Activated CD4-positive, alpha-beta T cell treated with anti-CD3 and anti-CD28 coated beads, Interleukin-2, amount 10 ng/mL, durations not matched to agents 24 days and 14 days (primary cell): ENCODE measurements around the gene HSPB9. TPM values are rescaled to one million over a fixed set of nuclear protein-coding genes. Genes with fewer than 3 reads are reported as not detected.

ENCODE experiments used
- DNase-seq: peaks from one replicate; pipeline ENCODE4 v3.0.0; 2022
- H3K27ac Mint-ChIP-seq: one replicate; pipeline ENCODE4 v1.8.0; 2022; ENCODE audit warnings: mild to moderate bottlenecking, mixed read lengths
- H3K27me3 Mint-ChIP-seq: one replicate; pipeline ENCODE4 v1.8.0; 2022; ENCODE audit warnings: mixed read lengths
- H3K36me3 Mint-ChIP-seq: one replicate; pipeline ENCODE4 v1.8.0; 2022; ENCODE audit warnings: low read depth, mild to moderate bottlenecking, mixed read lengths
- H3K4me1 Mint-ChIP-seq: one replicate; pipeline ENCODE4 v1.8.0; 2021; ENCODE audit warnings: mixed read lengths
- H3K4me3 Mint-ChIP-seq: one replicate; pipeline ENCODE4 v1.8.0; 2022; ENCODE audit warnings: mild to moderate bottlenecking, moderate library complexity, mixed read lengths
- H3K9me3 Mint-ChIP-seq: one replicate; pipeline ENCODE4 v1.8.0; 2021; ENCODE audit warnings: mixed read lengths
- intact Hi-C: fragments of 100-400 bp; cut with micrococcal nuclease; formaldehyde crosslinking; loops from one replicate; pipeline ENCODE4 v1.15.1; 2023
- total RNA-seq: library from RNA; stranded (reverse); gene quantifications from 2 replicates; pipeline ENCODE4 v1.2.3, GENCODE V29; 2022

The HSPB9 gene
- total RNA-seq, 1 donor from 2014 or later = not detected

DNA sequence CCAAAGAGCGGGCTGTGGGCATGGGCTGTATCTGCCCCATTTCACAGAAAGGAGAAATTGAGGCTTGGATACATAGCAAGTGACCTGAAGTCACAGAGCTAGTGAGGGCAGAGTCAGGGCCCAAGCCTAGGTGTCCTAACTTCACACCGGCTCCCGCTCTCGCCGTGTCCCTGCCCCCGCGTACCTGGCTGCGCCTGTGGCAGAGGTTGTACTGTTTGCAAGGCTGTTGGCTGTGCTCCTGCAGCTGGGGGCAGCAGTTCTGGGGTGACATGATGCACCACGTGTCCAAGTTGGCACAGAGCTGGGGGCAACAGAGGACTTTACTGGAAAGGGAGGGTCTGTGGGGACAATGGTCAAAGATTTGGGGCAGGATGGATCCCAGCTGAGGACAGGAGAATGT lies 13.5 kb upstream of the HSPB9 start:
- intact Hi-C loops = no loop called here
- H3K9me3 Mint-ChIP-seq = no peaks in the 10 kb centered on the region
- no peak for DNase-seq
- H3K27ac Mint-ChIP-seq = peak overlapping the region; percentile 39
- H3K27me3 Mint-ChIP-seq = no peaks in the 10 kb centered on the region
- peaks cover 41% of the 10 kb centered on the region for H3K4me1 Mint-ChIP-seq
- H3K4me3 Mint-ChIP-seq = no peak overlapping the region
- peaks cover 48% of the 10 kb centered on the region for H3K36me3 Mint-ChIP-seq

DNA sequence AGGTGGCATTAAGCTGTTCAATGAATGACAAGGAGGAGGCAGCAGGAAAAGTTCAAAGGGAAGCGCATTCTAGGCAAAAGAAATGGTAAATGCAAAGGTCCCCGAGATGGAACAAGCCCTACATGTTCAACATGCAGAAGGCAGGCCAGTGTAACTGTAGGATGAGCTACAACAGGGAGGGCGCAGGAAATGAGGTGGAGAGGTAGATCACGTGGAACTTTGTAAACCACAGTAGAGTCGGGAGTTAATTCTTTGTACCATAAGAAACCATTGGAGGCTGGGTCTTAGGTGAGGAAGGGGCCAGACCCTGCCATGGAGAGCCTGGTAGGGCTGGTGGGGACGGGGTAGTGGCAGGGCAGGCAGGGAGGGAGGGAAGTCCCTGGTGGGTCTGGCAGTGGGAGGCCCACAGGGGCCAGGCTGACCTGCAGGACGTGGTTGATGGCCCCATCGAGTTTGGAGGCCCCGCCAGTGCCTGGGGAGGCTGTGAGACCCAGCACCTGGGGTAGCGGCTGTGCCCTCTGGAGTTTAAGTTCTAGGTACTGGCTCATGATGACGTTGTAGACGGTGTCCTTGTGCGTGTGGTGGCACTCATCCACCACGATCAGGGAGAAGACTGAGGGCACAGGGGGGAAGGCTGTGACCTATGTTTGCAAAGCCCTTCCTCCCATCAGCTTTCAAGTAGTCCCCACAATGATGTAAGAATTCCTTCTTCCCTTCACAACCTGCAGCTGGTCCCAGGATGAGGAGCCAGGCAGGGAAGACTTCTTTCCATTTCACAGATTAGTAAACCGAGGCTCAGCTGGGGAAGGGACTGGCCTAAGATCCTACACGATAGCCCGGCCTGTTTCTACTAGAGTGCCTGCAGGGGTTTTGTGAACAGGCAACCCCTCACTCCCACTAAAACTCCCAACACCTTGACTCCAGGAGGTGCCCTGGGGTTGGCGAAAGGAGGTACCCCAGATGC lies 12.0 kb upstream of the HSPB9 start:
- Mint-ChIP-seq H3K9me3 (no peaks in the 10 kb centered on the region), H3K4me3 (peak overlapping the region; percentile 94), H3K36me3 (peaks cover 46% of the 10 kb centered on the region), H3K27me3 (no peaks in the 10 kb centered on the region), H3K4me1 (peaks cover 41% of the 10 kb centered on the region), H3K27ac (peak overlapping the region; percentile 93)
- peak; percentile 78 for DNase-seq
- intact Hi-C loops = loop anchor here (5.0 kb wide), 1 partner anchor 72 kb away; the partner anchor contains the start of gene KCNH4

DNA sequence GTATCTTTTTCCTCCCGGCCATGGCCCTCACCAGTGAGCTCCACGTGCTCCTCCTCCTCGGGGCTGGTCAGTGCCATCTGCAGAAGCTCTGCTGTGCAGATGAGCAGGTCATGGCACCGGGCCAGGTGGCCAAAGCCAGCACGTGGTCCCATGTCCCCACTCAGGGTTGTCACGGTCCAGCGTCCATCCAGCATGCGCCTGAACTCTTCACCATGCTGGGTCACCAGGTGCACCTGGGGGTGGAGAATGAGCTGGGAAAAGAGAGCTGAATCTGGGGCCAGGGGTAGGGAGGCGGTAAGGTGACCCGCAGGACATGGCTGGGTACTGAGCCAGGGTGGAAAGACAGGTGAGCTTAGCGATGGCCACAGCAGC lies 11.4 kb upstream of the HSPB9 start:
- Mint-ChIP-seq H3K4me3 (peak overlapping the region; percentile 94), H3K4me1 (peaks cover 41% of the 10 kb centered on the region), H3K9me3 (no peaks in the 10 kb centered on the region), H3K27me3 (no peaks in the 10 kb centered on the region), H3K36me3 (peaks cover 45% of the 10 kb centered on the region), H3K27ac (peak overlapping the region; percentile 93)
- intact Hi-C loops = loop anchor here (5.0 kb wide), 1 partner anchor 71 kb away; the partner anchor contains the start of gene KCNH4
- no peak for DNase-seq

DNA sequence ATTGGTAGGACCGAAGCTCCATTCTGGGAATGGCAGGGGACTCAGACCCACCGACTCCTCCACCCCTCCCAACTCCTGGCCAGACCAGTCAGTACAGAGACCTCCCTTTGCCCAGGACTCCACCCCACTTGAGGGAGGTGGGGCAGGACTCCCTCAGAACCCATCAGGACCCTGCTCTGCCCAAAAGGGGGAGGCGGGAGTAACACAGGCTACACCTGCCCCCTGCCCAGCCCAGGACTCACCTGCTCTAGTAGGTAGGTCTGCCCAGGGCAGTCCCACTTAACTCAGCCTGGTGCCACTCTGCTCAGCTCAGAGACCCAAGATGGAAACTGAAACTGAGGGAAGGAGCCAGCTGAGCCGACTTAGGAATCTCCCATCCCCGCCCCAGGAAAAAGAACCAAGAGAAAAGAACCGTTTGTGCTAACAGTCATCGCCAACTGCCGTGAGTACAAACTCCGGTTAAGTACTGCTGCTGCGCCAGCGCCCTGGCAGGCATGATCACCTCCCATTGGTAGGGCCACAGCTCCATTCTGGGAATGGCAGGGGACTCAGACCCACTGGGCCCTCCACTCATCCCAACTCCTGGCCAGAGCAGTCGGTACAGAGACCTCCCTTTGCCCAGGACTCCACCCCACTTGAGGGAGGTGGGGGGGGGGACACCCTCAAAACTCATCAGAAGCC lies 10.6 kb upstream of the HSPB9 start:
- Mint-ChIP-seq H3K36me3 (peaks cover 47% of the 10 kb centered on the region), H3K4me3 (peak overlapping the region; percentile 94), H3K4me1 (peaks cover 42% of the 10 kb centered on the region), H3K9me3 (no peaks in the 10 kb centered on the region), H3K27ac (peak overlapping the region; percentile 93), H3K27me3 (no peaks in the 10 kb centered on the region)
- peak; percentile 82 for DNase-seq
- intact Hi-C loops = loop anchor here (2.0 to 5.0 kb wide), 5 partner anchors 43 to 145 kb away; partner anchors contain the start of genes CNP, DNAJC7, KCNH4 and RAB5C

DNA sequence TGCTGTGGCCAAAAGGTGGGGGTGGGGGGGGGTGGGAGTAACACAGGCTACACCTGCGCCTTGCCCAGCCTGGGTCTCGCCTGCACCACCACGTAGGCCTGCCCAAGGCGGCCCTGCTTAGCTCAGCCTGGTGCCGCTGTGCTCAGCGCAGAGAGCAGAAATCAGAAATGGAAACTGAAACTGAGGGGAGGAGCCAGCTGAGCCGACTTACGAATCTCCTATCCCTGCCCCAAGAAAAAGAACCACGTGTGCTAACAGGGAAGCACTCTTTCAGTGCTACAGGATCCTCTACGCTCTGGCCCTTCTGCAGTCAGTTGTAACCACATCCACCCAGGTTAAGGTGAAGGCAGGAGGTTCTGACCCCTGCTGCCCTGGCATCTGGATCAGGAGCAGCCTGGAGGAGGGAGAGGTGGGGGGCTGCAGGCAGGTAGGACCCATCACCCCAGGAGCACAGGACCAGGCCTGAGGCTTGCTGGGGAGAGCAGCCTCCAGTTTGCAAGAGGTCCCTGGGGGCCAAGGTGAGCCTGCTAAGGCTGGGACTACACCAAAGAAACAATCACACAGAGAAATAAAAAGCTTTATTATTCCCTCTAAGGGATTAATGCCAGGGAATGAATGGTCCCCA lies 9.9 kb upstream of the HSPB9 start, which contains the start of gene DHX58:
TSS of gene DHX58 (minus strand) at position 163 of the 625 bp plus-strand sequence. CDS start 822 bp downstream, outside the sequence.
- peaks cover 42% of the 10 kb centered on the region for H3K4me1 Mint-ChIP-seq
- peaks cover 48% of the 10 kb centered on the region for H3K36me3 Mint-ChIP-seq
- no peaks in the 10 kb centered on the region for H3K27me3 Mint-ChIP-seq
- intact Hi-C loops = loop anchor here (2.0 to 5.0 kb wide), 5 partner anchors 42 to 146 kb away; partner anchors contain the start of genes CNP, DNAJC7, KCNH4 and RAB5C
- peak within 1 kb of the TSS; percentile 93 for H3K27ac Mint-ChIP-seq
- H3K4me3 Mint-ChIP-seq = peak within 1 kb of the TSS; percentile 94
- DNase-seq = peak; percentile 96
- H3K9me3 Mint-ChIP-seq = no peaks in the 10 kb centered on the region

DNA sequence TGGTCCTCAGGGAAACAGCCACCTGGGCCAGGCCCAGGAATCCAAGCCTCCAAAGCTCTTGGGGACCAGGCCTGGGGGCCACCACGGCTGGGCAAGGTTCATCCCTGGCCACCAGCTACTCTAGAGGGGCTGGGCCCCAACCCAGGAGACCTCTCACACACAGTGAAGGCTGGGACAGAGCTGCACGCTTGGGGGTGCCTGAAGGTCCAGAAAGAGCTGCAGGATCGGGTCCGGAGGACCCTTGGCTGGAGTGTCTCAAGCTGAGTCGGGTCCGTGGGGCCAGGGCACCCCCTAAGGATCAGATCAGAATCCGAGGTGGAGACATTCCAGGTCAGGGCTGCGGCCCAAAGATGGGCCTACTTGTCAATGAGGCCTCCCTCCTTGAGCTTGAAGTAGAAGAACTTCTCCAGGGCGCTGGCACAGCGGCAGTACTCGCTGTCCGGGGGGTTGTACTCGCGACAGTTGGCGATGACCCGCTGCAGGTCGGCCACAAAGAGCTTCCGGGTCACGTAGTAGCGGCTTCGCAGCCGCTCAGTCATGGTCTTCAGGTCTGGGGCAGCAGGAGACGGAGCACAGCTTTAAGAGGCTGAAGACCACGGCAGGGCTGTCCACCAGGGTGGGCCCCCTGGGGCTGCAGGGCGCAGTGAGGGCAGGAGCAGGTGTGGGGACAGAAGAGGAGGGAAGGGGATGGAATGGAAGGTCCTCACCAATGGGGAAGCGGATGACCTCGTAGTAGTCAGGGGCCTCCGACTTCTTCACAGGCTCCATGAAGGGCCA lies 9.1 kb upstream of the HSPB9 start:
- Mint-ChIP-seq H3K27ac (peak overlapping the region; percentile 93), H3K27me3 (no peaks in the 10 kb centered on the region), H3K4me1 (peaks cover 38% of the 10 kb centered on the region), H3K4me3 (no peak overlapping the region), H3K36me3 (peaks cover 48% of the 10 kb centered on the region), H3K9me3 (no peaks in the 10 kb centered on the region)
- no peak for DNase-seq
- intact Hi-C loops = loop anchor here (2.0 to 5.0 kb wide), 5 partner anchors 41 to 147 kb away; partner anchors contain the start of genes CNP, DNAJC7, KCNH4 and RAB5C

DNA sequence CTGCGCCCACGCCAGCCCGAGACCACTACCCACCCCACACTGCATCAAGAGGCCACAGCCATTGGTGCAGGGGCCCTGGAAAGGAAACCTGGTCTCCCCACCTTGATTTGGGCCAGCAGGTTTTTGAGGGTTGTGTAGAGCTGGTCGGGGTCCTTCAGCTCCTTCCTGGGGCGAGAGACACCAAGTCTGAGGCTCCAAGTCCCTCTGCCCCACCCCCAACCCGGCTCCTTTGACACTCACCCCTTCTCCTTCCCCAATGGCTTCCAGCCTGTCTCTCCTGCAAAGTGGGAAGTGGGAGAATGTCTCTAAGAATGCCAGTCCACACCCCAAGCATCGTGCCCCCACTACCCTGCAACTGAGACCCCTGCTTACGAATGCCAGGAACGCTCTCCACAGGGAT lies 8.5 kb upstream of the HSPB9 start:
- H3K4me3 Mint-ChIP-seq = peak overlapping the region; percentile 8
- no peak for DNase-seq

DNA sequence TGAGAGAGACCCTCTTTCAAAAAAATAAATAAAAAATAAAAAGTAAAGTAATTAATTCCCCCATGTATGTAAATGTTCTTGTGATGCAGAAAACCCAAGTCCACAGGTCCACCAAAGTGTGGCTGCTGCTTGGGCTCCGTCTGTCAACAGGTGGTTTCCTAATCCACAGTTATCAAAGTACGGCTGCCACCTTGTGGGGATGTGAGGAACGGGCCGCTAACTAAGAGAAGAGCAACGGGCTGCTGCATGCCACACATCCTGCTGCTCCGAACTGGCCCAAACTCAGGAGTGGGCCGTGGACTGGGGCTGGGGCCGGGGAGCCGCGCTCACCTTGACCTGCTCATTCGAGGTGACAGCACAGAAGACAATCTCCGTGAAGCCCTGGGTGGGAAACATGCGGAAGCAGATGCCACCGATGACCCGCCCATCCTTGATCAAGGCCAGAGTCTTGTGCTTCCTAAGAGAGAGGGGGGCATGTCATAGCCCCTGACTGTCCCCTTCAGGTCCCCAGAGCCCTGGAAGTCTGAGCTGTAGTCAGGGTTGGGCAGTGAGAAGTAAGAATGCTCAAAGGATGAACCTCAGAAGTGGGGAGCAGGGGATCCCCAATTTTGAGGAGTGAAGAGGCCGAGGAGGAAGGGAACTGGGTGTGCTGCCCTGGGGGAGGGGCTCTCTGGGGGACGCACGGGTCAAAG lies 5.8 kb upstream of the HSPB9 start:
- peaks cover 35% of the 10 kb centered on the region for H3K4me1 Mint-ChIP-seq
- H3K36me3 Mint-ChIP-seq = peaks cover 43% of the 10 kb centered on the region
- H3K27me3 Mint-ChIP-seq = no peaks in the 10 kb centered on the region
- H3K4me3 Mint-ChIP-seq = no peak overlapping the region
- peak overlapping the region; percentile 55 for H3K27ac Mint-ChIP-seq
- DNase-seq = peak; percentile 95
- intact Hi-C loops = no loop called here
- no peaks in the 10 kb centered on the region for H3K9me3 Mint-ChIP-seq

More for the DNA sequence above, 8.5 kb upstream of the HSPB9 start:
- H3K36me3 Mint-ChIP-seq = peaks cover 49% of the 10 kb centered on the region
- intact Hi-C loops = loop anchor here (5.0 kb wide), 1 partner anchor 68 kb away; the partner anchor contains the start of gene KCNH4
- H3K27ac Mint-ChIP-seq = peak overlapping the region; percentile 69
- H3K9me3 Mint-ChIP-seq = no peaks in the 10 kb centered on the region
- peaks cover 40% of the 10 kb centered on the region for H3K4me1 Mint-ChIP-seq
- H3K27me3 Mint-ChIP-seq = no peaks in the 10 kb centered on the region

DNA sequence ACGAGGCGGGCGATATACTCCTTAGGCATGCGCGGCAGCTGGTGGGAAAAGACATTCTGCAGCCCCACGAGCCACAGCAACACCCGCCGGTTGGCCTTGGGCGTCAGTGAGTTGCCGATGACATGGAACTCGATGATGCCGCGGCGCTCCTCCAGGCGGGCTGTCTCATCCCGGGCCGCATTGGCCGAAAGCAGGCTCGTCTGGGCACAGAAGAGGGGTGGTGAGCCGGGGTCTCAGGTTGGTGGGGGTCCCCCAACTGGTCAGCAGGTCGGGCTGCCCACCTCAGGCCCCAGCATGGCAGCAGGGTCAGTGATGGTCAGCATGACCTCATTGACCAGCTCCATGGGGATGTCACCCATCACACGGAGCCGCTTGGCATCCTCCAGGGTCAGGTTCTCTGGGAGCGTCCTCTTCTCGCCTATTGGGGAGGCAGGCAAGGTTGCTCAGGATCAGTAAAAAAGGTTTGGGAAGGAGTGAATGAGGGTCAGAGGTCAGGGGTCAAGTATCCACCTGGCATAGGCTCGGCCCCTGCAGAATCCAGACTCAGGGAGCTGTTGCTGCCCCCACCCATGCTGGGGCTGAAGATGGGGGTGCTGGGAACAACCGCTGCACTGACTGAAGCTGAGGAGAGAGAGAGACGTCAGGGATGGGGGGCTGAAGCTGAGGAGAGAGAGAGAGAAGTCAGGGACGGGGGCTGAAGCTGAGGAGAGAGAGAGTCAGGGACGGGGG lies 5.0 kb upstream of the HSPB9 start:
- intact Hi-C loops = no loop called here
- no peak for DNase-seq
- Mint-ChIP-seq H3K4me3 (no peak overlapping the region), H3K27me3 (no peaks in the 10 kb centered on the region), H3K36me3 (peaks cover 41% of the 10 kb centered on the region), H3K4me1 (peaks cover 31% of the 10 kb centered on the region), H3K9me3 (no peaks in the 10 kb centered on the region), H3K27ac (no peak overlapping the region)

DNA sequence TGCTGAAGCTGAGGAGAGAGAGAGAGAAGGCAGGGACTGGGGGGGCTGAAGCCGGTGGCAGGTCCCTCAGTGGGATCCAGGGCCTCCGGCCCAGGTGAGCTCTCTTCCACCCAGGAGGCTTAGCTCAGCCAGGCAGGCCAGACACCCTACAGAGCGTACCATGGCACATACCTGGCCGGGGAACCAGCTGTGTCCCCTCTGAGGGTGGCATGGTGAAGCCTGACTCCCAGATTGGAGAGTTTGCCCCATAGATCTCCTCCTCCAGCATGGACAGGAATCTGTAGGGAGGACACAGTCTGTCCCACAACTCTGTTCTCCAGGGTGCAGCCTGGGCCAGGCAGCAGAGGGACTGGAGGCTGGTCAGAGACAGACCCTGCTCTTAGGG lies 4.5 kb upstream of the HSPB9 start:
- no peaks in the 10 kb centered on the region for H3K27me3 Mint-ChIP-seq
- peaks cover 38% of the 10 kb centered on the region for H3K36me3 Mint-ChIP-seq
- peaks cover 28% of the 10 kb centered on the region for H3K4me1 Mint-ChIP-seq
- intact Hi-C loops = no loop called here
- H3K27ac Mint-ChIP-seq = peak overlapping the region; percentile 68
- H3K4me3 Mint-ChIP-seq = peak overlapping the region; percentile 68
- no peak for DNase-seq
- H3K9me3 Mint-ChIP-seq = no peaks in the 10 kb centered on the region

DNA sequence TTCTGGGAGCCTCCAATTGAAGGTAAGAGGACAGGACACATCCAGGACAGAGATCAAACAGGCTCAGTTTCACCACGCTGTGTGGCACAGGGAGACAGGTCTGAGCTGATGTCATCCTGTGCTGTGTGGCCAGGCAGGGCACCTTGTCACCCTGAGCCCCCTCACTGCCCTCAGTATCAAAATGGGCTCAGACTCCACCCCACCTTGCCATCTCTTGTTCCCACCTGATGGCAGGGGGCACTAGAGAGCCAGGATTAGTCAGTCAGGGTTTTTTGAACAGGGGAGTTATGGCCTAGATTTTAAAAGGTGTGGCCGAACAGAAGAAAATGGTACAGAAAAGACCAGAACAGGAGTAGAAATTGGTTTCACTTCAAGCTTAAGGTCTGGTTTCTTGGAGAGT lies 4.1 kb upstream of the HSPB9 start:
- Mint-ChIP-seq H3K36me3 (peaks cover 37% of the 10 kb centered on the region), H3K4me1 (peaks cover 28% of the 10 kb centered on the region), H3K9me3 (no peaks in the 10 kb centered on the region), H3K27ac (peak overlapping the region; percentile 68), H3K4me3 (peak overlapping the region; percentile 68), H3K27me3 (no peaks in the 10 kb centered on the region)
- DNase-seq = peak; percentile 83
- intact Hi-C loops = no loop called here

DNA sequence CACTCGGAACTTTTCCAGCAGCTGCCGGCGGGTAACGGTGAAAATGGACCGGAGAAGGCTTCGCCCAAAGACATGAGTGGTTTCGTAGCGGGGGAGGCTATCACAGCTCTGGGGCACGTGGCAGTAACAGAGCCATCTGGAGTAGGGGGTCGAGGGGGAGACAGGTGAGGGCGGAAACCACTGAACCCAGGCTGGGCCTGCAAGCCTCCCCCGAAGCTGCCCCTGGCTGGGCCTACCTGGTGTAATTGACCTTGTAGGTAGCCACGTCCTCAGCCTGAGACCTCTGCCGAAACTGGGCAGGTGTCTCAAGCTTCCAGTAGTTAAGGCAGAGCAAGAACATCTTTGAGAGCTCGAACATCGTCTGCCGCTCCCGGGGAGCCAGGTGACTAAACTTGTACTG lies 3.3 kb upstream of the HSPB9 start:
- Mint-ChIP-seq H3K9me3 (no peaks in the 10 kb centered on the region), H3K4me3 (no peak overlapping the region), H3K27me3 (no peaks in the 10 kb centered on the region), H3K4me1 (peaks cover 25% of the 10 kb centered on the region), H3K36me3 (peaks cover 34% of the 10 kb centered on the region), H3K27ac (no peak overlapping the region)
- intact Hi-C loops = no loop called here
- no peak for DNase-seq
